ENCODE data around the gene DCD.

DCD gene

DNA sequence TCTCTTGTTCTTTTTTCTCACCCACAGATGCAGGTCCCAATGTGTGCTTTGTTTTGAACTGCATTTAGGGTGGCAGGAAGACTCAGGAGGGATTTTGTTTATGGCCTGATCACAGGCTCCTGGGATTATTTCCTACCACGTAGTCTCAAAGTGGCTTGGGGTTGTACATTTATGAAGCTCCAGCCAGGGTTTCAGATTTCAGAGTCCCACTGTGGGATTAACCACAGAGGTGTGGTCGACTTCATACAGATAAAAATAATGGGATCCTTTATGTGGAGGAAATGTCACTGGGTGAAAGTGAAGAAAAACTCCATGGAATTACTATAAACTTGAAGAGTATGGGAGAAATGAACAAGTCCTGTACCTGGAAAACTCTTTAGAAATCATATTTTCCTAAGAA lies 45.5 kb downstream of the DCD start:
- no peaks in the 10 kb centered on the region for H3K4me1 ChIP-seq (ENCODE audit: control insufficient read depth, insufficient read depth, low read length)
- no peak overlapping the region for H3K9ac ChIP-seq (ENCODE audit: low read length)
- no peaks in the 10 kb centered on the region for H3K9me3 ChIP-seq (ENCODE audit: control insufficient read depth, low read length)
- H3K4me3 ChIP-seq (ENCODE audit: low read length) = no peak overlapping the region
- H3K36me3 ChIP-seq (ENCODE audit: control insufficient read depth, insufficient read depth, low read length) = no peaks in the 10 kb centered on the region
- H3K27me3 ChIP-seq (ENCODE audit: control insufficient read depth, insufficient read depth, low read length) = no peaks in the 10 kb centered on the region

DNA sequence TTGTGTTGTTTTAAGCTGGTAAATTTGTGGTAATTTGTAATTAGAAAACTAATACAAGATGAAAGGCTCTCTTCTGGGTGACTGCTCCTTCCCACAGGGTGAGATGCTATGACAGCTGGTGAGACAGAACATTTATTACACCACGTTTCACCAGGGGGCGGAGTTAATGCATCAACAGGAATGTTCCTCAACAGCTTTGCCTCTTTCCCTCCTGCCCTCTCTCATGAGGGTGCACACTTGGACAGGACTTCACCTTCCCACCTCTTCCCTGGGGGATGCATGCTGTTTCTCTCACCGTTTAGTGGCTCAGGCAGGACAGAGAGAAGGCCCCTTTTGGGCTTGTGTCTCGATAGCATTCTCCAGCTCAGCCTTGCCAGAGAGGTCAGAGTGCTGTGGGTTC lies 46.3 kb downstream of the DCD start:
- Histone ChIP-seq H3K4me1 (ENCODE audit: control insufficient read depth, insufficient read depth, low read length) (no peaks in the 10 kb centered on the region), H3K9me3 (ENCODE audit: control insufficient read depth, low read length) (no peaks in the 10 kb centered on the region), H3K9ac (ENCODE audit: low read length) (no peak overlapping the region), H3K36me3 (ENCODE audit: control insufficient read depth, insufficient read depth, low read length) (no peaks in the 10 kb centered on the region), H3K4me3 (ENCODE audit: low read length) (no peak overlapping the region), H3K27me3 (ENCODE audit: control insufficient read depth, insufficient read depth, low read length) (peaks cover 3% of the 10 kb centered on the region)

DNA sequence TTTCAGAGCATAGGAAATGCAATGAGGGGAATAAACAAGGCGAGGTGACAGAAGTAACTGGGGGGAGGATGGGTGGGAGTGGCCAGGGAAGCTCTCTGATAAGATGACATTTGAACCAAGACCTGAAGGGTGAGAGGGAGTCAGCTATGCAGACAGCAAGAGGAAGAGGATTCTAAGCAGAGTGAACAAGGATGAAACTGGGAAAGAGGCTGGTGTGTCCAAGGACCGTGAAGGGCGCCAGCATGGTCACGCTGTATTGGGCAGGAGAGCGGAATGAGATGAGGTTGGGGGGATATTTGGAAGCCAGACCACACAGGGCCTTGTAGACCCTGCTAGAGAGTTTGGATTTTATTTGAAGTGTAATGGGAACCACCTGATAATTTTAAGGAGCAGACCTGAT lies 49.2 kb downstream of the DCD start:
- H3K9me3 ChIP-seq (ENCODE audit: control insufficient read depth, low read length) = no peaks in the 10 kb centered on the region
- H3K36me3 ChIP-seq (ENCODE audit: control insufficient read depth, insufficient read depth, low read length) = no peaks in the 10 kb centered on the region
- no peaks in the 10 kb centered on the region for H3K4me1 ChIP-seq (ENCODE audit: control insufficient read depth, insufficient read depth, low read length)
- H3K27me3 ChIP-seq (ENCODE audit: control insufficient read depth, insufficient read depth, low read length) = peaks cover 5% of the 10 kb centered on the region
- no peak overlapping the region for H3K4me3 ChIP-seq (ENCODE audit: low read length)
- no peak overlapping the region for H3K9ac ChIP-seq (ENCODE audit: low read length)

DNA sequence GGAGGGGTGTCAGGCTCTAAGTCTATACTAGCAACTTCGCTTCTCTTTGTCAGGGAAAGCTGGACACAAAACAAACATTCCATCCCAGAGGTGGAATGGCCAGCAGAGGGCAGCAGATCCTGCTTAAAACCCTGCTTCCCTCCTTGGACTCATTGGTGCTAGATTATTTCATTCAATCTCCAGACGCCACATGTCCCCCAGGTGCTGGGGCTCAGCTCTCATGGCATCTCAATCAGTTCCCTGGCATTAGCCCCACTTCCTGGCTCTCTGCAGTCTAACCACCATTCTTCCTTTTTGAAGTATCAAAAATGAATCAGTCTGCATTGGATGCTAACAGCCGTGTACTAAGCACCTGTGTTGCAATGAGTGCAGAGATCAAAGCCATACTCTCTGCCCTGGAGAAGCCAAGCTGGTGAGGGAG lies 51.6 kb downstream of the DCD start:
- Histone ChIP-seq H3K9me3 (ENCODE audit: control insufficient read depth, low read length) (no peaks in the 10 kb centered on the region), H3K9ac (ENCODE audit: low read length) (no peak overlapping the region), H3K4me1 (ENCODE audit: control insufficient read depth, insufficient read depth, low read length) (no peaks in the 10 kb centered on the region), H3K36me3 (ENCODE audit: control insufficient read depth, insufficient read depth, low read length) (no peaks in the 10 kb centered on the region), H3K27me3 (ENCODE audit: control insufficient read depth, insufficient read depth, low read length) (peaks cover 15% of the 10 kb centered on the region), H3K4me3 (ENCODE audit: low read length) (no peak overlapping the region)

DNA sequence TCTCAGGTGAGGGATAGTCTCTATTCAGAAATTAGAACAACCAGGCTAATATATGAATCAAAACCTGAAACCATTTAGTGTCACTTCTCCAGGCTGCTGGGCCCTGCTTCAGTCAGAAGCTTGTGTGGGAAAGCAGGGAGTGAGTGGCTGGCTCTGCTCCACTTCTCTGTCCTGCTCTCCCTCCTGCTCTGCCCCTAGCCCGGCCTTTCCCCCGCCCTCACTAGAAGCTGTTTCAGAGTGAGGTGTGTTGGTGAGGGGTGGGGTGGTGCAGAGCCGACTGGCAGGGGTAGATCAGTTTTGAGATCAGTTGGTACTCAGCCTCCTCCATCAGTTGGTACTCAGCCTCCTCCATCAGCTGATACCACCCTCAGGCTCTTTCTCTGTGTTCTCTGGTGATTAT lies 52.7 kb downstream of the DCD start:
- Histone ChIP-seq H3K4me1 (ENCODE audit: control insufficient read depth, insufficient read depth, low read length) (no peaks in the 10 kb centered on the region), H3K27me3 (ENCODE audit: control insufficient read depth, insufficient read depth, low read length) (peaks cover 18% of the 10 kb centered on the region), H3K9ac (ENCODE audit: low read length) (no peak overlapping the region), H3K9me3 (ENCODE audit: control insufficient read depth, low read length) (no peaks in the 10 kb centered on the region), H3K4me3 (ENCODE audit: low read length) (no peak overlapping the region), H3K36me3 (ENCODE audit: control insufficient read depth, insufficient read depth, low read length) (no peaks in the 10 kb centered on the region)
